Fibroblast of the aortic adventitia (primary cell): ENCODE data around the gene KCNQ5. TPM values are rescaled to one million over a fixed set of nuclear protein-coding genes. Genes with fewer than 3 reads are reported as not detected.
A peak's percentile ranks its signal among the peaks of the same experiment; 100 is the strongest.

Experiments used
- DNase-seq: peaks from one replicate; pipeline ENCODE4 v3.0.0-alpha.2; 2010; ENCODE audit warnings: low read depth
- H3K4me3 ChIP-seq: 2 replicates; pipeline ENCODE4 v1.5.1; 2011; ENCODE audit warnings: low read depth, mild to moderate bottlenecking, control low read depth, low read length, moderate library complexity
- total RNA-seq: library from RNA; depleted of rRNA; stranded (reverse); fragments of >200 nt; gene quantifications from 2 replicates; pipeline ENCODE4 v1.2.3, GENCODE V29; 2012; ENCODE audit warnings: low replicate concordance
- TF ChIP-seq, protein P1 (sequence below): IDR thresholded peaks from 2 replicates; pipeline ENCODE4 v1.5.1; 2011; ENCODE audit warnings: mild to moderate bottlenecking, low read length, control low read depth, inconsistent platforms; ENCODE audit not compliant: insufficient read depth

KCNQ5 gene
- total RNA-seq, 1 donor = 9.4 TPM

DNA sequence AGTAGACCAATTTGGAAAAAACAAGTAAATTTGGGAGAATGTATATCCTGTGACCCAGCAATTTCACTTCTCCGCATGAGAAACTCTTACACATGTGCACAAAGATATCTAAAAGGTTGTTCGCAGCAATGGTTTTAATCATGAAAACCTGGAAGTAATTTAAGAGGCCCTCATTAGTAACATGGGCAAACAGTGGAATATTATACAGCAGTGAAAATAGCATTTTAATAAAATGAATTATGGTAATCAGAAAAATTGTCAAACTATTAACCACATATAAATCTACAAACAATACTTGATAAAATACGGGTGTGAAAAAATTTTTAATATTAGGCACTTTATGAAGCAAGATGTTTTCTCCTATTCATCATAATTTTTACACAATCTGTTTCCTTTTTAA is 74.2 kb downstream of the KCNQ5 start:
- TF ChIP-seq, protein P1, sequence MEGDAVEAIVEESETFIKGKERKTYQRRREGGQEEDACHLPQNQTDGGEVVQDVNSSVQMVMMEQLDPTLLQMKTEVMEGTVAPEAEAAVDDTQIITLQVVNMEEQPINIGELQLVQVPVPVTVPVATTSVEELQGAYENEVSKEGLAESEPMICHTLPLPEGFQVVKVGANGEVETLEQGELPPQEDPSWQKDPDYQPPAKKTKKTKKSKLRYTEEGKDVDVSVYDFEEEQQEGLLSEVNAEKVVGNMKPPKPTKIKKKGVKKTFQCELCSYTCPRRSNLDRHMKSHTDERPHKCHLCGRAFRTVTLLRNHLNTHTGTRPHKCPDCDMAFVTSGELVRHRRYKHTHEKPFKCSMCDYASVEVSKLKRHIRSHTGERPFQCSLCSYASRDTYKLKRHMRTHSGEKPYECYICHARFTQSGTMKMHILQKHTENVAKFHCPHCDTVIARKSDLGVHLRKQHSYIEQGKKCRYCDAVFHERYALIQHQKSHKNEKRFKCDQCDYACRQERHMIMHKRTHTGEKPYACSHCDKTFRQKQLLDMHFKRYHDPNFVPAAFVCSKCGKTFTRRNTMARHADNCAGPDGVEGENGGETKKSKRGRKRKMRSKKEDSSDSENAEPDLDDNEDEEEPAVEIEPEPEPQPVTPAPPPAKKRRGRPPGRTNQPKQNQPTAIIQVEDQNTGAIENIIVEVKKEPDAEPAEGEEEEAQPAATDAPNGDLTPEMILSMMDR = no peak
- DNase-seq = no peak
- H3K4me3 ChIP-seq = no peak overlapping the region

DNA sequence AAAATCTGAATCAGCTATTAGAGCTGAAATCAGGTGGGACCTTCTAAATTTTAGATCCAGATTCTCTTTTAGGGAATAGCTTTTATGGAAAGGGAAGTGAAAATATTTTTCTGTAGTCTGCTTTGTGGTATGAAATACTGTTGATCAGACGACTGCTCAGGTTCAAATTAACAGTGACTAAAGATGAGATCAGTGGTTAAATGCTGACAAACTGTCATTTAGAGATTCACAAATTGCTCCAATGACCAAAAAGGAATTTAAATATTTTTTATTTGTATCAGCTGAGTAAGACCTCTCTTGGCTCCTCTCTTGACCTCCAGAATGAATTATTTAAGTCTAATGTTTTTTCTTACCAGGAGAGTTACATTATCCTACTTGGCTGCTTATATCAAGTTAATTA is 77.3 kb downstream of the KCNQ5 start:
- TF ChIP-seq, protein P1 = no peak
- no peak for DNase-seq

DNA sequence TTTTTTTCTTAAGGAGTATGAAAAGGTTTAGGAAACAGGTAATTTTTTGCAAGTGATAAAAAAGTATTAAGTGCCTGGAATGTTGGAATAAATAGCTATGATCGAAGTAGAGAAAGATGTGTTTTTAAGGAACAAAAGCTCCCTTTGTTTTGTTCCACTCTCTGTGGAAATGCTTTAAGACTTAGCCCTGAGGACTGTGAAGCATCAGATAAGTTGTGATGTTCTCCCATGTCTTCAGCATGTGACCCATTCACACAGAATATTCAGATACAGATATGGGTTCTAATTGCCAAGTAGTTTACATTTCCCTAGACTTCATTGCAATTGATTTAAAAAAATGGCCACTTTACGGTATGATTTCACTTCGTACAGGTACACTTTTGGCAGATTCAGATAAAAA is 80.6 kb downstream of the KCNQ5 start:
- DNase-seq = no peak
- TF ChIP-seq, protein P1 = no peak

More for the DNA sequence above, 77.3 kb downstream of the KCNQ5 start:
- H3K4me3 ChIP-seq = no peak overlapping the region

DNA sequence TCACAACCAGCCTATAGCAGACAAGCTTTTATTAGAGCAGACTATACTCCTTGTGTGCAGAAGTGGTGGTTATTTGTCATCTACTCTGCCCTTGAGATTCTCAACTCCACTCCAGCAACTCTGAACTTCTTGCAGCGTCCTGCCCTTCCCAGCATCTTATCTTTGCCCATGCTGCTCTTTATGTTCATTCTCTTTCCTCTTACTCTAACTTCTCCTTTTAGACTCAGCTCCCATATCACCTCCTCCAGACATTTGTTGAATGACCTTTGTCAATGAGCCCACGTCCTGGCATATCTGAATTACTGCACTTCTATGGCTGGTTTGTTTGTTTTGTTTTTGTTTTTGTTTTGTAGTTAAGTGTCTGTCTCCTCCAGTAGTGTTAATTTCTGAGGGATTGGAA is 81.2 kb downstream of the KCNQ5 start:
- no peak overlapping the region for H3K4me3 ChIP-seq
- TF ChIP-seq, protein P1 = no peak
- no peak for DNase-seq

More for the DNA sequence above, 80.6 kb downstream of the KCNQ5 start:
- H3K4me3 ChIP-seq = no peak overlapping the region

DNA sequence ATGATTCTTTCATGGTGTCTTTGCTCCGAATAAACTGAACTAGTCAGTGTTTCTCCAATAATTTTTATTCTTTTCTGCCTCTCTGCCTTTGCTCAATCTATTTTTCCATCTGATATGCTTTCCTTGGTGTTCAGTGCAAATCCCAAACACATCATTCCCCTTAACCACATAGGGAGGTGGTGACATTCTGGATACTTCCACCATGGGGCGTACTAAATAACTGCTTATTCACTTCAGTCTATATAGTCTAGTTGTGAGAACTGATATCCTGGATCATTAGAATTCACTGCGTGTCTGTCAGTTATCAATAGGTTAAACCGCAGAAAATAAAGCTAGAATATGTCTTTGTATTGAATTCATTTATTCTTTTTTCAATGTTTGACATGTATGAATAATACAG is 83.1 kb downstream of the KCNQ5 start:
- TF ChIP-seq, protein P1 = no peak
- peak; percentile 7 for DNase-seq

DNA sequence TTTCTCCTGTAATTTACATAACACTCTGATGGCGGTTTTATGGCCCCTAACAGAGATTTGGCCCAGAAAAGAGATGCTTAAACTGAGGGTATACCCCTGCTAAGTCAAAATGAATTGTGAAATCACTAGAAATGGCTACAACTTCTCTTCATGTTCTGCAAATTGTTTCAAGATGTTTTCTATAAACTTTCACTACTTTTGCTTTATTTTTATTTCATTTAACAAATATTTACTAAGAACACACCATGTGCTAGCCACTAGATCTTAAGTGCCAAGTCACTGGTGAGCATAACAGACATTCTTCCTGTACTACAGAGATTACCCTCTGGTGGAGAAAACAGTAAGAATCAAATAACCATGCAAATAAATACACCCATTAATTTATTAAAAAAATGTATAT is 87.6 kb downstream of the KCNQ5 start:
- H3K4me3 ChIP-seq = no peak overlapping the region
- no peak for DNase-seq
- TF ChIP-seq, protein P1 = no peak

More for the DNA sequence above, 83.1 kb downstream of the KCNQ5 start:
- H3K4me3 ChIP-seq = no peak overlapping the region

DNA sequence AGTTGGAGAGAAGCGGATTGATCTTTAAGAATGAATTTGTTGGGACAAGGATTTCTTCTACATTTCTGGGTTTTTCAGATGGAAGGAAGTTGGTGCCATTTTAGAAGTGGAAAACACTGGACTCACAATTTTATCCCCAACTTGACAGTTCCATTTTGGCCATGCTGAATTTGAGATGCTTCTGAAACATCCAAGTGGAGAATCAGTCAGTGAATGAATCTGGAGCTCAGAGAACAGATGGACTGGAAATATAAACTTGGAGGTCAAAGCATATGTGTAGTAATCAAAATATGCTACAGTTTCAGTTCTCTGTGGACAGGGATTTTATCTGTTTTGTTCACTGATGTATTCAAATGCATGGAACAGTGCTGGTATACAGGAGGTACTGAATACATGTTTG is 89.9 kb downstream of the KCNQ5 start:
- H3K4me3 ChIP-seq = no peak overlapping the region
- no peak for DNase-seq
- TF ChIP-seq, protein P1 = no peak
